IPS-18a (cell line): Measurements from ENCODE around the gene PTPRN2.

Experiments
- H3K27ac ChIP-seq: one replicate; pipeline ENCODE4 v1.5.1; 2013; ENCODE audit warnings: low read length
- H3K27me3 ChIP-seq: one replicate; pipeline ENCODE4 v1.6.1; 2013; ENCODE audit warnings: mild to moderate bottlenecking, low read length; ENCODE audit not compliant: control insufficient read depth, insufficient read depth
- H3K36me3 ChIP-seq: one replicate; pipeline ENCODE4 v1.6.1; 2013; ENCODE audit warnings: low read depth, low read length; ENCODE audit not compliant: control insufficient read depth
- H3K4me1 ChIP-seq: one replicate; pipeline ENCODE4 v1.6.1; 2013; ENCODE audit warnings: low read depth, low read length; ENCODE audit not compliant: control insufficient read depth
- H3K4me3 ChIP-seq: one replicate; pipeline ENCODE4 v1.5.1; 2013; ENCODE audit warnings: low read length
- H3K9ac ChIP-seq: one replicate; pipeline ENCODE4 v1.6.1; 2013; ENCODE audit warnings: mild to moderate bottlenecking, low read length, moderate library complexity
- H3K9me3 ChIP-seq: one replicate; pipeline ENCODE4 v1.6.1; 2013; ENCODE audit warnings: low read depth, low read length; ENCODE audit not compliant: control insufficient read depth

Gene PTPRN2

DNA sequence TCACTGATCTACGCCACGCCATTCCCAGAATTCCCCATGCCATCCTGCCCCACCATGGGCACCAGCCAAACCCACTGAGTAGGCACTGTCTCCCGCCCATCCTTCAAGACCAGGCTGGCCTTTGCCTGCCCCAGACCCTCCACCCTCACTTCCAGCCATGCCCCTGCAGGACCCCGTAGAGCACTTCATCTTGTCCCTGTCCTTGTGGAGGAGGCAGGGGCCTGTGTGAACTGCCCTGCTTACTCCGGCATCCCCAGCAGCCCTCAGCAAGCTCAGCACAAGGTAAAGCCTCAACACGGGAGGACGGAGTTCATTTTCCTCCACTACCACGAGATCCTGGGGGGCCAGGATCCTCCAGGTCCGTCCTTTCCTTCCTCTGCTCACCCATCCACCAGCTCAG is 577.7 kb downstream of the PTPRN2 start:
- no peak overlapping the region for H3K27ac ChIP-seq
- peaks cover 48% of the 10 kb centered on the region for H3K4me1 ChIP-seq
- H3K36me3 ChIP-seq, result no peaks in the 10 kb centered on the region
- H3K9me3 ChIP-seq, result no peaks in the 10 kb centered on the region
- H3K4me3 ChIP-seq, result no peak overlapping the region
- H3K27me3 ChIP-seq, result peaks cover 11% of the 10 kb centered on the region
- no peak overlapping the region for H3K9ac ChIP-seq

- Histone ChIP-seq H3K27me3 (peaks cover 3% of the 10 kb centered on the region), H3K36me3 (no peaks in the 10 kb centered on the region), H3K4me3 (no peak overlapping the region), H3K4me1 (peaks cover 52% of the 10 kb centered on the region), H3K9ac (no peak overlapping the region), H3K9me3 (no peaks in the 10 kb centered on the region), H3K27ac (no peak overlapping the region)
These were observed 579.4 kb downstream of the PTPRN2 start for GRCh38 chr7:158008267-158008666.

GRCh38 chr7:158007697-158008257 is 579.8 kb downstream of the PTPRN2 start:
- peaks cover 52% of the 10 kb centered on the region for H3K4me1 ChIP-seq
- no peak overlapping the region for H3K9ac ChIP-seq
- no peaks in the 10 kb centered on the region for H3K36me3 ChIP-seq
- no peaks in the 10 kb centered on the region for H3K9me3 ChIP-seq
- peaks cover 3% of the 10 kb centered on the region for H3K27me3 ChIP-seq
- H3K27ac ChIP-seq, result no peak overlapping the region
- no peak overlapping the region for H3K4me3 ChIP-seq

DNA sequence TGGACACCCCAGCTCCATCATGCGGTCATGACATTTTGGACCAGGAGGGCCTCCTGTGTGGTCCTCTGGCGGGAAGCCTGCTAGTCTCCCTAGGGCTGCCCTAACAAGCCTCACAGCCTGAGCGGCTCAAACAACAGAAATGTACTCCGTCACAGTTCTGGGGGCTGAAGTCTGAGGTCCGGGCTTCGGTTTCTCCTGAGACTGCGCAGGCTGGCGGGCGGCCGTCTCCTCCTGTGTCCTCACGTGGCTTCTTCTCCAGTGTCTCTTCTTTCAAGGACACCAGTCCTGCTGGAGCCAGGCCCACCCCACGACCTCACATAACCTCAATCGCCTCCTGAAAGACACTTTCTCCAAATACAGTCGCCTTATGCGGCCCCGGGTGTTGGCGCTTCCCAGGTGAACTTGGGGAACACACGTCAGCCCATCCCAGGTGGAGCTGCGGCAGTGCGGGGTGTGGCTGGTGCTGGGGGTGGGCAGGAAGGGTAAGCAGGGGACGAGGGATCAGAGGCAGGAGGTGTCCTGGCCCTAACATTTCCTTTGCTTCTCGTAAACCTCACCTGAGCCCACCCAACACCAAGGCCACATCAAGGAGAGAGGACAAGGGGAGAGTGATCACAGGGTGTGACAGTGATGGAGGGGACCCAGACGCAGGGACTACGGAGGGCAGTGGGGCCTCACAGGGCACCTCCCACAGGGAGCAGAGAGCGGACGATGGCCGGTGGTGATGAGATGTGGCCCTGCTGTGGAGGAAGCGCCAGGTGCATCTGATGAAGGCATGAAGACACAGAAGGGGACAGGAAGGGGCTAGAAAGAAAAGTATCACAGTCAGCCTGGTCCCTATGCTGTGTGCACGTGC is 580.6 kb downstream of the PTPRN2 start:
- peaks cover 52% of the 10 kb centered on the region for H3K4me1 ChIP-seq
- no peaks in the 10 kb centered on the region for H3K36me3 ChIP-seq
- H3K4me3 ChIP-seq, result no peak overlapping the region
- H3K27ac ChIP-seq, result no peak overlapping the region
- no peak overlapping the region for H3K9ac ChIP-seq
- H3K9me3 ChIP-seq, result no peaks in the 10 kb centered on the region
- H3K27me3 ChIP-seq, result no peaks in the 10 kb centered on the region

DNA sequence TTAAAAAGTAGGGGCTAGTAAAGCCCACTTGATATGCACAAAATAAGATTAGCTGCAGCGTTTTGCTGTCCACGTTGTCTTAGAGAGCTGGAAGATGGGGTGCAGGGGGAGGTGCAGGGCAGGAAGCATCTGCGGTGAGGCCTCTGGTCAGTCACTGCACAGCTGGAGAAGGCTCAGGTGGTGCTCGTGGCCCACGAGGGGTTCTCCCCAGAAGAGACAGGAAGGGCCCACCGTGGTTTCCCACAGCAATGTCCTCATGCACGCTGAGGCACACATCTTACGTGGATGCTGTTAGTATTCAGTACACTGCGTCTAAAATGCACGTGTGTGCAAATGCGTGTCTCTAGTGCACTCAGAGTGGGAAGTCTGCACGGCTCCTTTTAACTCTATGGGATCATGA is 582.1 kb downstream of the PTPRN2 start:
- H3K9me3 ChIP-seq, result no peaks in the 10 kb centered on the region
- H3K4me3 ChIP-seq, result no peak overlapping the region
- H3K27ac ChIP-seq, result no peak overlapping the region
- H3K4me1 ChIP-seq, result peaks cover 38% of the 10 kb centered on the region
- no peaks in the 10 kb centered on the region for H3K27me3 ChIP-seq
- H3K9ac ChIP-seq, result no peak overlapping the region
- H3K36me3 ChIP-seq, result no peaks in the 10 kb centered on the region

DNA sequence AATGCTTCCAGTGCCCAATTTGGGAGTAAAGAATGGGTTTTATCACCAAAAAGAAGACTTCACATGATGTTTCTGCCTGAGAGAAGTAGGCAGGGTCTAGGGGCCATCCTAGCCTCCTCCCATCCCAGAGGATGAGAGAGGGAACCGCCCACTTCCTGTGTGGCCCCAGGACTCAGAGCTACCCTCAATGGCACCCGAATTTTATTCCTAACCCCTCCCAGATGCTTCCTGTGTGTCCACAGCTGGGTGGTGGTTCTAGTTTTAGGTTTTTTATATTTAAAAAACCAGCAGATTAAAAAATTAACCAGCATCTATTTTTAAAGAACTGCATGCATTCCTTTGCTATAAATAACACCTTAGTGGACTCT is 583.5 kb downstream of the PTPRN2 start:
- Histone ChIP-seq H3K27me3 (no peaks in the 10 kb centered on the region), H3K4me1 (peaks cover 26% of the 10 kb centered on the region), H3K36me3 (no peaks in the 10 kb centered on the region), H3K27ac (no peak overlapping the region), H3K9me3 (no peaks in the 10 kb centered on the region), H3K4me3 (no peak overlapping the region), H3K9ac (no peak overlapping the region)

- Histone ChIP-seq H3K27ac (no peak overlapping the region), H3K4me1 (peaks cover 20% of the 10 kb centered on the region), H3K36me3 (no peaks in the 10 kb centered on the region), H3K9me3 (no peaks in the 10 kb centered on the region), H3K27me3 (no peaks in the 10 kb centered on the region), H3K4me3 (no peak overlapping the region), H3K9ac (no peak overlapping the region)
These were observed 584.0 kb downstream of the PTPRN2 start for GRCh38 chr7:158003441-158004122.

DNA sequence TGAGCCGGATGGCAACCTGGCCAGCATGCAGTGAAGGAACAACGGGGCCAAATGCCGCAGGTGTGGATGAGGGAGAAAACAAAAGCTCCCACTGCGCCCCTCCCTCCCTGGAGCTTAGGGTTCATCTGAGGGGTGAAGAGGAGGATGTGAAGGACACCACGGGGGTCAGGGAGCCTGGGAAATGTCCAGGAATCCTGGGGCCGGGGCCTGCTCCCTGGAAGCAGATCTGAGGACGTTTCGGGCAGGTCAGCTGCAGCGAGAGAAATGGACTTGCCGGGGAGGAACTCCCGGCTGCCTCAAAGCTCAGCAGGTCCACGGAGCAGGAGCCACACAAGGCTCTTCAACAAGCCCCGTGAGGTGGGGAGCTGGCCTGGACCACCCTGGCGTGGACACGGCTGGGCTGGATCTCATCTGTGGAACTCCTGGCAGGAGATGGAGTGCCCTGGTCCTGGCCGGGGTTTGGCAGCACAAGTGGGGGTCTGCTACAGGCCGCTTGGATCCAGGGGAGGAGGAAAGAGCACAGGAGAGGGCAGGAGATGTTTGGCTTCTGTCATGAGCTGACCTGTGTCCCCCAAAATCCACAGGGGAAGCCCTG is 585.0 kb downstream of the PTPRN2 start:
- Histone ChIP-seq H3K9me3 (no peaks in the 10 kb centered on the region), H3K4me1 (peaks cover 13% of the 10 kb centered on the region)

DNA sequence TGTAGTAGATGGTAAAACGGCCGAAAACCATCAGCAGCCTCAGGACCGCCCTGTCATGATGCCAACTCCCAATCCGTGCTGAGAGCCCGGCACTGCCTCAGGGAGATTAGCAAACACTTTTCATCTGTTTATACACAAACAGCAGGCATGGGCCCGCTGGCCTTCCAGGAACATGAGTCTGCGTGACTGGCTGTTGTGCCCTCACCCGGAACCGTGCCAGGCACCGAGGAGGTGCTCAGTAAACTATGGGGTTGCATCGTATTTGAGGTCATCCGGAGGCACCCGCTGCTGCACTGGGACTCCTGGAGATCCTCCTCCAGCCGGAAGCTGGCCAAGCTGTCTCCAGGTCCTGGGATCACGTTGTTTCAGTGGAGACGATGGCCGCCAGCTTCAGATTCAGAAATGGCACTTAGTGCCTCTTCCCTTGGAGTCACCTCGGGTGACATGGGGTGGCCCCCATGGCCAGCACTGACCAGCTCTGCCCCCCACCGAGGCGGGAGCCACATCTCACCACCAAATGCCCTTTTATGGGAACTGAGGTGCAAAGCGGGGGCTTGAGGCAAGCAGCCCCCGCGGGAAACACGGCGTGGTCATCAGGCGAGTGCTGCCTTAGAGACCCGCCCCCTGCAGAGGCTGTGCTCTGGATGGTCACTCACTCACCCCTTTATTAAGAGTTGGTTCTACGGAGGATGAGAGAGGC is 585.9 kb downstream of the PTPRN2 start:
- peaks cover 13% of the 10 kb centered on the region for H3K4me1 ChIP-seq
- no peak overlapping the region for H3K27ac ChIP-seq
- no peaks in the 10 kb centered on the region for H3K36me3 ChIP-seq
- no peaks in the 10 kb centered on the region for H3K9me3 ChIP-seq
- no peaks in the 10 kb centered on the region for H3K27me3 ChIP-seq
- H3K9ac ChIP-seq, result no peak overlapping the region
- H3K4me3 ChIP-seq, result no peak overlapping the region

More for the DNA sequence above, 585.0 kb downstream of the PTPRN2 start:
- Histone ChIP-seq H3K36me3 (no peaks in the 10 kb centered on the region), H3K27me3 (no peaks in the 10 kb centered on the region), H3K9ac (no peak overlapping the region), H3K27ac (no peak overlapping the region), H3K4me3 (no peak overlapping the region)

DNA sequence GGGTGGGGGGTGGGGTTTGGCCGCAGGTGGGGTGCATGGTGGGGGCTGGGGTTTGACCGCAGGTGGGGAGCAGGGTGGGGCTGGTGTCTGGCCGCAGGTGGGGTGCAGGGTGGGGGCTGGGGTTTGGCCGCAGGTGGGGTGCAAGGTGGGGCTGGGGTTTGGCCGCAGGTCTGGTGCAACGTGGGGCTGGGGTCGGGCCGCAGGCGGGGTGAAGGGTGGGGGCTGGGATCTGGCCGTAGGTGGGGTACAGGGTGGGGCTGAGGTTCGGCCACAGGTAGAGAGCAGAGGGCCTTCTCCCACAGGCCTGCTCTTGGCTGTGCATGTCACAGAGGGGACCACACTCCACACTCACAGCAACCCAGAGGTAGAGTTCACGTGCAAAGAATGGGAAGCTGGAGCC is 586.6 kb downstream of the PTPRN2 start:
- no peak overlapping the region for H3K9ac ChIP-seq
- H3K27me3 ChIP-seq, result no peaks in the 10 kb centered on the region
- H3K4me3 ChIP-seq, result no peak overlapping the region
- H3K4me1 ChIP-seq, result peaks cover 11% of the 10 kb centered on the region
- H3K27ac ChIP-seq, result no peak overlapping the region
- H3K36me3 ChIP-seq, result no peaks in the 10 kb centered on the region
- no peaks in the 10 kb centered on the region for H3K9me3 ChIP-seq

- H3K4me3 ChIP-seq, result no peak overlapping the region
- no peak overlapping the region for H3K9ac ChIP-seq
- H3K4me1 ChIP-seq, result peaks cover 11% of the 10 kb centered on the region
- no peaks in the 10 kb centered on the region for H3K36me3 ChIP-seq
- no peaks in the 10 kb centered on the region for H3K27me3 ChIP-seq
- no peak overlapping the region for H3K27ac ChIP-seq
- H3K9me3 ChIP-seq, result no peaks in the 10 kb centered on the region
These were observed 587.5 kb downstream of the PTPRN2 start for GRCh38 chr7:158000160-158000559.
